IPS DF 6.9 (cell line): ENCODE data around the gene LCP1.

Source experiments
- DNase-seq: peaks from one replicate; pipeline ENCODE4 v3.0.0-alpha.2; 2013; ENCODE audit warnings: low read depth, low spot score
- H3K27ac ChIP-seq: one replicate; pipeline ENCODE4 v1.5.1; 2013; ENCODE audit warnings: low read length, control low read depth
- H3K27me3 ChIP-seq: 2 replicates; pipeline ENCODE4 v1.6.1; 2013; ENCODE audit warnings: mild to moderate bottlenecking, low read length; ENCODE audit not compliant: control insufficient read depth, insufficient read depth
- H3K36me3 ChIP-seq: 2 replicates; pipeline ENCODE4 v1.6.1; 2013; ENCODE audit warnings: low read length; ENCODE audit not compliant: control insufficient read depth, insufficient read depth
- H3K4me1 ChIP-seq: 2 replicates; pipeline ENCODE4 v1.6.1; 2013; ENCODE audit warnings: low read length; ENCODE audit not compliant: control insufficient read depth, insufficient read depth
- H3K4me3 ChIP-seq: 2 replicates; pipeline ENCODE4 v1.5.1; 2013; ENCODE audit warnings: mild to moderate bottlenecking, low read length
- H3K9me3 ChIP-seq: 2 replicates; pipeline ENCODE4 v1.6.1; 2013; ENCODE audit warnings: low read length, inconsistent platforms; ENCODE audit not compliant: control insufficient read depth, insufficient read depth
- WGBS: extraction: QIAGEN DNeasy Blood & Tissue Kit; methylation state at CpG from one replicate; pipeline ENCODE4 v1.1.7; 2013; ENCODE audit warnings: mixed read lengths, missing lambda C conversion rate; ENCODE audit not compliant: insufficient read length, insufficient coverage; 5-methylcytosine and 5-hydroxymethylcytosine counted together

Gene LCP1

DNA sequence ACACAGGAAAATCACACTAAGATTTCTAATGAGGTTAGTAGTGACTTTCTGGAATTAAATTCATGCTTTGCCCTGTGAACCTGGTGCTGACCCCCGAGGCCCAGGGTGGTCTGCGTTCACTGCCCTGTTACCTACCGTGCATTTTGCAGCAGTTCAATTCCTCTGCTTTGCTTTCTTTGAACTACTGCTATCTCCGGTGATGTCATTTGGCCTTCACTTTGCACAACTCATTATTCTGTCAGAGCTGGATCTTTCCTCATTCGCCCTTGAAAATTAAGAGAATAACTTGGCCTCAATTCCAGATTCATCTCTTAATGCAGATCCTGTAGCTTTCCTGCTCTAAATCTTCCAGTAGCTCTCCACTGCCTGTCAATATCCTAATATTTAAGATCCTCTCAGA, 21.0 kb upstream of the LCP1 start:
- Histone ChIP-seq H3K36me3 (no peaks in the 10 kb centered on the region), H3K4me3 (no peak overlapping the region), H3K27me3 (no peaks in the 10 kb centered on the region), H3K27ac (no peak overlapping the region), H3K4me1 (no peaks in the 10 kb centered on the region), H3K9me3 (no peaks in the 10 kb centered on the region)
- no peak for DNase-seq
- no CpG with 5 or more reads among the region's 5 CpGs for WGBS

GRCh38 chr13:46202188-46202795, 20.3 kb upstream of the LCP1 start:
- H3K4me1 ChIP-seq: no peaks in the 10 kb centered on the region
- H3K36me3 ChIP-seq: no peaks in the 10 kb centered on the region
- H3K9me3 ChIP-seq: no peaks in the 10 kb centered on the region
- no CpG with 5 or more reads among the region's 3 CpGs for WGBS
- DNase-seq: no peak
- H3K27me3 ChIP-seq: no peaks in the 10 kb centered on the region
- H3K27ac ChIP-seq: no peak overlapping the region
- H3K4me3 ChIP-seq: no peak overlapping the region

DNA sequence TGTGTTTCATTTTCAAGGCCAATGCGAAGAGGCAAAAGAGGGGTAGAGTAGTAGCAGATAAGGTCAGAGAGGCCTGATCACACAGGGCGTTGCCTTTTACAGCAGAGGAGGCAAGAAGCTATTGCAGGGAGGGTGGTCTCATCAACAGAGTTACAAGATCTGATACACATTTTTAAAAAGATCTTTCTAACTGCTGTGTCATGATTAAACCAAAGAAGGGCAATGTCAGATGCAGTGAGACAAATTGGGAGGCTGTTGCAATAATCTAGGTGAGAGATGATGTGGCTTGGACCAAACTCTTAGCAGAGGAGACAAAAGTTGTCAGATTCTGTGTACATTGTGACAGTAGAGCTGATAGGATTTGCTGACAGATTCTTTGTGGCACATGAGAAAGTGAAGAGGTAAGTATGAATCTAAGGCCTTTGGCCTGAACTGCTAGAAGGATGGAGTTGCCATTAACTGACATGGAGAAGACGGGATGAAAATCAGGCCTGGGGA, 16.8 kb upstream of the LCP1 start:
- Histone ChIP-seq H3K27ac (no peak overlapping the region), H3K9me3 (no peaks in the 10 kb centered on the region), H3K4me1 (no peaks in the 10 kb centered on the region), H3K36me3 (no peaks in the 10 kb centered on the region), H3K27me3 (no peaks in the 10 kb centered on the region), H3K4me3 (no peak overlapping the region)
- WGBS: no CpG with 5 or more reads among the region's 3 CpGs
- DNase-seq: no peak

GRCh38 chr13:46197299-46198048, 15.5 kb upstream of the LCP1 start:
- Histone ChIP-seq H3K4me1 (no peaks in the 10 kb centered on the region), H3K27ac (no peak overlapping the region), H3K9me3 (no peaks in the 10 kb centered on the region), H3K4me3 (no peak overlapping the region), H3K27me3 (no peaks in the 10 kb centered on the region), H3K36me3 (no peaks in the 10 kb centered on the region)
- DNase-seq: no peak
- WGBS: no CpG with 5 or more reads among the region's 4 CpGs

DNA sequence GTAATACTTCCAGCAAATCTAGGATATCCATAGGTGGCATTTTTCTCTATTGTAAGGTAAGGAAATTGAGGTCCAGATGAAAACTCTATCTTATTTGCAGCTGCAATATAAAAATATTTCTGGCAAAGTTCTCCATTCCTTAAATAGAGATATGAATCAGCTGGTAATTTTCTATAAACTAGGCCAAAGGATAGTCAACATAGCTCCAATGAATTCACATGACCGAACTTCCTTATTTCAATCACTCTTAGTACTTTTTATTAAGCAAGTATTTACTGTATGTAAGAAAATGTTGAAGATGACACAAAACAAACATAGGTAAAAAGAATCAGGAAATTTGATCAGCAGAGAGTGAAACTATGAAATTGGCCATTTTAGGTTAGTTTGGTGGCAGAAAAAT, 13.0 kb upstream of the LCP1 start:
- H3K4me3 ChIP-seq: no peak overlapping the region
- H3K9me3 ChIP-seq: no peaks in the 10 kb centered on the region
- no peaks in the 10 kb centered on the region for H3K27me3 ChIP-seq
- H3K36me3 ChIP-seq: no peaks in the 10 kb centered on the region
- DNase-seq: no peak
- WGBS: no CpG with 5 or more reads among the region's 1 CpG
- H3K27ac ChIP-seq: no peak overlapping the region
- H3K4me1 ChIP-seq: no peaks in the 10 kb centered on the region

DNA sequence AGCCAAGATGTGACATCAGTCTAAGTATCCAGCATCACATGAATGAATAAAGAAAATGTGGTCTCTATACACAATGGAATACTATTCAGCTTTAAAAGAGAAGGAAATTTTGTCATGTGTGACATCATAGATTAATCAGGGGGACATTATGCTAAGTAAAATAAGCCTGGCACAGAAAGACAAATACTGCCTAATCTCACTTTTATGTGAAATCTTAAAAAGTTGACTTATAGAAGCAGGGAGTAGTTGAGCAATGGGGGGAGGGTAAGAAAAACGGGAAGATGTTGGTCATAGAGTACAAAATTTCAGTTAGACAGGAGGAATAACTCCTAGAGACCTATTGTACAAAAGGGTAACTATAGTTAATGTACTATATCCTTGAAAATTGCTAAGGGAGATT, 10.4 kb upstream of the LCP1 start:
- no CpG with 5 or more reads among the region's 1 CpG for WGBS
- Histone ChIP-seq H3K36me3 (no peaks in the 10 kb centered on the region), H3K4me3 (no peak overlapping the region), H3K27me3 (no peaks in the 10 kb centered on the region), H3K27ac (no peak overlapping the region), H3K4me1 (no peaks in the 10 kb centered on the region), H3K9me3 (no peaks in the 10 kb centered on the region)
- no peak for DNase-seq

DNA sequence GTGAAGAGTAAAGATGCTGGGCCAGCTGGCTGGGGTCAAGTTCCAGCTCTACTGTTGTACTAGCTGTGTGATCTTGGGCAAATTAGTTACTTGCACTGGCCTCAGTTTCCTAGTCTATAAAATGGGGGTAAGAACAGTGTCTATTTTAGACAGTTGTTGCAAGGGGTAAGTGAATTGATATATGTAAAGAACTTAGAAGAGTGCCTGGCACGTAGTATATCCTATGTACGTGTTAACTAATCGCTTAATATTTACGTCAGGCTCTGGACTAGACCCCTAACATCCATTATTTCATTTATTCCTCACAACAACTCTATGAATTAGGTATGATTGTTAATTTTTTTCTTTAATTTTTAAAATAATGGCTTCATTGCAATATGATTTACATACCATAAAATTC, 3.7 kb upstream of the LCP1 start:
- WGBS: no CpG with 5 or more reads among the region's 4 CpGs
- H3K4me1 ChIP-seq: no peaks in the 10 kb centered on the region; the same call in 1 of the 2 replicates
- no peak overlapping the region for H3K4me3 ChIP-seq
- no peaks in the 10 kb centered on the region for H3K36me3 ChIP-seq
- DNase-seq: no peak
- no peak overlapping the region for H3K27ac ChIP-seq
- no peaks in the 10 kb centered on the region for H3K27me3 ChIP-seq
- H3K9me3 ChIP-seq: no peaks in the 10 kb centered on the region

DNA sequence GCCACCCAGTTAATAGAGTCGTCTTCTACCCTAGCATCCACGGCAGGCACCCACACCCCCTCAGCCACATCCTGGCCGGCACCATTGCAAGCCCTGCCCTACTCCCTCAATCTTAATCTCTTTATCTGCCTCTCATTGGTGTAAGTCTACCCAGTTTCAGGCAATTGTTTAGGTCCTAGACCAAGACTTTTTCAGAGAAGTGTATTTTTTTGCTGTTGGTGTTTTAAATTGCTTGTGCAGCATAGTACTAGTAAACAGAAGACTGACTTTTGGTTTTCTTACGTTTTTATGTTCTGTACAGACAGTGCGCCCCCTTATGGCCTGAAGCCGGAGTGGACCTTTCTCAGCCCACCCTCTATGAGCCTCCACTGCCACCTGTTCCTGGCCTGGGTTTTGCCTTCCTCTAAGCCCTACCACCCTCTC, 2.3 kb upstream of the LCP1 start:
- H3K9me3 ChIP-seq: no peaks in the 10 kb centered on the region
- no peaks in the 10 kb centered on the region for H3K36me3 ChIP-seq
- no peaks in the 10 kb centered on the region for H3K27me3 ChIP-seq
- no peaks in the 10 kb centered on the region; the same call in 1 of the 2 replicates for H3K4me1 ChIP-seq
- no CpG with 5 or more reads among the region's 6 CpGs for WGBS
- peak; percentile 25 for DNase-seq
- H3K27ac ChIP-seq: no peak overlapping the region
- H3K4me3 ChIP-seq: no peak overlapping the region

- WGBS: no CpG with 5 or more reads among the region's 15 CpGs
- no peaks in the 10 kb centered on the region; the same call in 1 of the 2 replicates for H3K4me1 ChIP-seq
- no peak overlapping the region for H3K27ac ChIP-seq
- no peaks in the 10 kb centered on the region for H3K9me3 ChIP-seq
- no peak overlapping the region for H3K4me3 ChIP-seq
- DNase-seq: no peak
- no peaks in the 10 kb centered on the region for H3K36me3 ChIP-seq
- no peaks in the 10 kb centered on the region for H3K27me3 ChIP-seq
Observed at GRCh38 chr13:46183018-46183946, 1.3 kb upstream of the LCP1 start.

GRCh38 chr13:46182491-46182877, 507 bp upstream of the LCP1 start:
- Histone ChIP-seq H3K4me3 (no peak overlapping the region), H3K27ac (no peak overlapping the region)
- no CpG with 5 or more reads among the region's 2 CpGs for WGBS

More at GRCh38 chr13:46182491-46182877, 507 bp upstream of the LCP1 start:
- no peaks in the 10 kb centered on the region for H3K9me3 ChIP-seq
- H3K36me3 ChIP-seq: no peaks in the 10 kb centered on the region
- no peaks in the 10 kb centered on the region; the same call in 1 of the 2 replicates for H3K4me1 ChIP-seq
- DNase-seq: no peak
- no peaks in the 10 kb centered on the region for H3K27me3 ChIP-seq
